DMS153 (cell line): ENCODE results near the gene SIRT6.
"Not testable (repeated sequence)": the region's sequence is repeated elsewhere in the genome, so short reads cannot be mapped to it uniquely, and the experiment has no call there.

Experiments used
- DNase-seq: peaks from one replicate; lab custom pipeline; 2025; lab: John Stamatoyannopoulos, UW

Gene SIRT6

DNA sequence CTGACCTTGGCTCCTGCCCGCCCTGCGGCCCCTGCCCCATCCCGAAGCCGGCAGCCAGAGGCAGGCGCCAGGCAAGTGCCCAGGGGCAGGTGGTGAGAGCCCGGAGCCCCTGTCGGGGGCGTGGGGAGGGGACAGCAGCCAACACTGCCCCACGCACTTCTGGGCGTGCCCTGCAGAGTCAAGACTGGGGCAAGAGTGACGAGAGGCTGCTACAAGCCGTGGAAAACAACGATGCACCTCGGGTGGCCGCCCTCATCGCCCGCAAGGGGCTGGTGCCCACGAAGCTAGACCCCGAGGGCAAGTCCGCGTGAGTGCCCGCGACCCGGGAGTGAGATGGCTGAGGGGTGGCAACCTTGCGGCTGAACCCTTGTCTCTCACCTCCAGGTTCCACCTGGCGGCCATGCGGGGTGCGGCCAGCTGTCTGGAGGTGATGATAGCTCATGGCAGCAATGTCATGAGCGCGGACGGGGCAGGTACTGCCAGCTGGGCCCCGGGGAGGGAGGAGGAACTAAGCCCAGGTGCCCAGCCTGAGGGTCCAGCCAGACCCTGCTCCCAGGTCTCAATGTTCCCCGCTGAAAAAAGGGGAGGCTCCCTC is 17.4 kb upstream of the SIRT6 start:
- peak; percentile 16 for DNase-seq

DNA sequence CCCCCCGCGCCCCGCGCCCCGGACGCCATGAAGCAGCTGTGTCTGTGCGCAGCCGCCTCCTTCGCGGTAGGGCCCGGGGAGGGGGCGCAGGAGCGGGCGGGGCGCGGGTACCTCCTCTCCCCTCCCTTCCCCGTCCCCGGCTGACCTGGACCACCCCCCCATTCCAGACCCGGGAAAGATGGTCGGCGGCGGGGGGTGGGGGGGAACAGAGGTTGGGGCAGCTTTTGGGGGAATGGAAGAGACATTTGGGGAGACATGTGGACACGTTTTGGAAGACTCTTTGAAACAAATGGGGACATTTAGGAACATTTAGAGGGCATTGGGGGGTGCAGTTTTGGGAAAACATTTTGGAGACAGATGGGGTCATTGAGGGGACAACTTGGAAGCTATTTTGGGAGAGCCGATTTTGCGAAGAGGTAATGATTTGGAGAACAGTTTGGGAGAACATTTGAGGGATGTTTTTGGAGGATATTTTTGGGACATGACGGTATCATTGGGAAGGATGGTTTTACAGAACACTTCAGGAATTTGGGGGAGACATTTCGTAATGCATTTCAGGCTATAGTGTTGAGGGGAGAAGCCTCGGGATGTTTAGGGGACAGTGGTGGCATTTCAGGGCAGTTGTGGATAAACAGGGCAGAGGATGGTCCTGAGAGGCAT is 16.2 kb upstream of the SIRT6 start:
- no peak for DNase-seq

DNA sequence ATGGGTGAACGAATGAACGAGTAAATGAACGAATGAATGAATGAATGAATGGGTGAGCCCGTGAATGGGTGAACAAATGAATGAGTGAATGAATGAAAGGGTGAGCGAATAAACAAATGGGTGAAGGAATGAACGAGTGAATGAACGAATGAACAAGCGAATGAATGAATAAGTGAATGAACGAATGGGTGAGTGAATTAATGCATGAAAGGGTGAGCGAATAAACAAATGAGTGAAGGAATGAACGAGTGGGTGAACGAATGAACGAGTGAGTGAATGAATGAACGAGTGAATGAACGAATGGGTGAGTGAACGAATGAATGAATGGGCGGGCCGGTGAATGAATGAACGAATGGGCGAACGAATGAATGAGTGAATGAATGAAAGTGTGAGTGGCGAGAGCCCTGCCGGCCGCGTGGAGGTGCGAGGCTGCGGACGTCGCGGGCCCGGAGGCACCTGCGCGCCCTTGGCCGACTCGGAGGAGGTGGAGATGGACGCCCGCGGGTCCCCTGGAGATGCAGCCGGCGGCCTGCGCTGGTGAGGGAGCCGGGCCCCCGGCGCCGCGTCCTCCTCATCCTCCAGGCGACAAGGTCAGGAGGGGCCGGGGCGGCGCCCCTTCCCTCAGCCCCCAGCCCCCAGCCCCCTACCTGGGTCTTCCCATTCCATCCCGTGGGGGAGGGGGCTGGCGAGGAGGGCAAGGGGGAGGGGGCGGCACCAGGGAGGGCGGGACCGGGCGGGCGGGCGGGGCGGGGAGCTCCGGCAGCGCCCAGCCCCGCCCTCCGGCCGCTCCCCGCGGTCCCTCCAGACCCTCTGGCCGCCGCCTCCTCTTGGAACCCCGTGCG is 15.5 kb upstream of the SIRT6 start:
- DNase-seq, result no peak

DNA sequence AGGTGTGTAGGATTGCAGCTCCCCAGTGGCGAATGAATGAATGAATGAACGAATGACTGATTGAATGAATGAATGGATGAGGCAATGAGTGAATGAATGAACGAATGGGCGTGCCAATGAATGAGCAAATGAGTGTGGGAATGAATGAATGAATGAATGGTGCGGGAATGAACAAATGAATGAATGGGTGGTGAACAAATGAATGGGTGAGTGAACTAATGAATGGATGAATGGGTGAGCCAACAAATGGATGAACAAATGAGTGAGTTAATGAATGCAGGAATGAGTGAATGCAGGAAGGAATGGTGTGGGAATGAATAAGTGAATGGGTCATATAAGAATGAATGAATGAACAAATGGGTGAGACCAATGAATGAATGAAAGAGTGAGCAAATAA is 14.9 kb upstream of the SIRT6 start:
- DNase-seq, result no peak

- DNase-seq, result no peak
Measured at GRCh38 chr19:4196587-4197148, 14.3 kb upstream of the SIRT6 start.

DNA sequence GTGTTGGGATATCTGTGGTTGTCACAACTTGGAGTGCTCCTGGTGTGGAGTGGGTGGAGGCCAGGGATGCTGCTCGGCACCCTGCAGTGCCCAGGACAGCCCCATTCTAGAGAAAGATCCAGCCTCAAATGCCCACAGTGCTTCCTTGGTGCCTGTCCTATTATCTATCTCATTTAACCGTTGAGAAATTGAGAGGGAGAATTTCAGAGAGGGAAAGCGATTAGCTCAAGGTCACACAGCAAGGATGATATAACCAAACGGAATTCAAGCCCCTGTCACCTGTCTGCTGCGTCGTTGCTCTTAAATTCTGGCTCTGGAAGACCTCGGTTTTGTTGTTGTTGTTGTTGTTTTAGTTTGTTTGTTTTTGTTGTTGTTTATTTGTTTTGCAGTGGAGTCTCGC is 13.6 kb upstream of the SIRT6 start:
- no peak for DNase-seq

- no peak for DNase-seq
Measured at GRCh38 chr19:4194353-4194752, 12.0 kb upstream of the SIRT6 start.

DNA sequence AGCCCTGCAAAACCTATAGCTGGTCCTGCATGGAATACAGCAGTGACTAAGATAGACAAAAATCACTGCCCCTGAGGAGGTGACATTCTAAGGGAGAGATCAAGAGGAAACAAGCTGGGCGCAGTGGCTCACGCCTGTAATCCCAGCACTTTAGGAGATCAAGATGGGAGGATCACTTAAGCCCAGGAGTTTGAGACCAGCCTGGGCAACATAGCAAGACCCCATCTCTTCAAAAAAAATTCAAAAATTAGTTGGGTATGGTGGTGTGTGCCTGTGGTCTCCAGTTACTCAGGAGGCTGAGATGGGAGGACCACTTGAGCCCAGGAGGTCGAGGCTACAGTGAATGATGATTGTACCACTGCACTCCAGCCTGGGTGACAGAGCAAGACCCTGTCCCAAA is 10.2 kb upstream of the SIRT6 start:
- DNase-seq, result not testable (repeated sequence)

- DNase-seq, result no peak
Measured at GRCh38 chr19:4189641-4190040, 7.3 kb upstream of the SIRT6 start.

GRCh38 chr19:4187313-4188122 is 5.2 kb upstream of the SIRT6 start:
- DNase-seq, result no peak

DNA sequence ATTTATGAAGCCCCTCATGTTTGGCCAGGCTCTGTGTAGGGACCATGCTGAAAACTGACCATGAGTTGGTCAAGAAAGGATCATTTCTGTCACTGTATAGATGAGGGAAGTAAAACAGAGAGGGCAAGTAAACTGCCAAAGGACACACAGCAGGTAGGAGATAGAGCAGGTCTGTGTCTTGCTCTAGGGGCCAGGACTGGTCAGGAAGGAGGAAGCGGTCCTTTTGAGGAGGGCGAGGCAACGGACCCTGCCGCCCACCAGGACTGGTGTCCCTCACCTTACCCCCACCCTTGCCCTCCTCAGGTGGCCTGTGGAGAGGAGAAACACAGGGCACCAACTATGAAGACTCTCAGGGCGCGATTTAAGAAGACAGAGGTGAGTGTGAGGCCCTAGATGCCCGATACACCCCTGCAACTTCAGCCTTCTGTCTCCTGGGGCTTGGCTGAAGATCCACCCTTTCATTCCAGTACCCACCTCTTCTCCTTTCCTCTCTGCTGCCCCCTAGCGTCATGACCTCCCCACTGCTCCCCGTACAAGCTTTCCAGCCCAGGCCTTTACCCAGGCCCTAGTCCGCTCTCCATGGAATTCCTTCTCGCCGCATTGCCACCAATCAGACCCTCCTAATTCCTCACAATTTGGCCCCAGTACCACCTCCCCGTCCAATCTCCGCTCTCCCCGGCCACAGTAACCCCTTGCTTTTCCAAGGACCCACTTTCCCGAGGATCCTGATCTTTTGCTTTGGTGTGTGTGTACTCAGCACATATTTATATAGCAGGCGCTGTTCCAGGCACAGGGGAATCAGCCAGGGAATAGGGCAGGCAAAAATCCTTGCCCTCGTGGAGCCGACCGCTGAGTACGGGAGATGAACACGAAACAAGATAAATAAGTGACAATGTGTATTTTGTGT is 4.0 kb upstream of the SIRT6 start:
- peak; percentile 27 for DNase-seq

- DNase-seq, result no peak
Measured at GRCh38 chr19:4185413-4186086, 3.2 kb upstream of the SIRT6 start.

DNA sequence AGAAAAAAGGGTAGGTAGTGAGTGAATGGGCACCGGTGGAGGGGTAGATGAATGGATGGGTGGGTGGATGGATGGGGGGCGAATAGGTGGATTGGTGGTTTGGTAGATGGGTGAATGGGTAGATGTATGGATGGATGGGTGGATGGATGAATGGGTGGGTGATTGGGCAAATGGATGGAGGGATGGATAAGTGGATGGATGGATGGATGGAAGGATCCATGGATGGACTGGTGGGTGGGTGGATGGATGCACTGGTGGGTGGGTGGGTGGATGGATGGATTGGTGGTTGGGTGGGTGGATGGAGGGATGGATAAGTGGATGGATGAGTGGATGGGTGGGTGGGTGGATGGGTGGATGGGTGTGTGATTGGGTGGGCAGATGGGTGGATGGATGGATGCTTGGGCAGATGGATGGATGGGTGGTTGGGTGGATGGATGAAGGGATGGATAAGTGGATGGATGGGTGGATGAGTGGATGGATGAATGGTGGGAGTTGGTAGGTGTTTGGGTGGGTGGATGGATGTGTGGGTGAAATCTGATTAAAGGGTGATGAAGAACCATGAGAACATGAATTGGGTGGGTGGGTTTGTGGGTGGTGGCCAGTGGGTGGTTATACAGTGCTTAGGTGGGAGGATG is 2.5 kb upstream of the SIRT6 start:
- no peak for DNase-seq

GRCh38 chr19:4183967-4184717 is 1.8 kb upstream of the SIRT6 start:
- DNase-seq, result peak; percentile 39

DNA sequence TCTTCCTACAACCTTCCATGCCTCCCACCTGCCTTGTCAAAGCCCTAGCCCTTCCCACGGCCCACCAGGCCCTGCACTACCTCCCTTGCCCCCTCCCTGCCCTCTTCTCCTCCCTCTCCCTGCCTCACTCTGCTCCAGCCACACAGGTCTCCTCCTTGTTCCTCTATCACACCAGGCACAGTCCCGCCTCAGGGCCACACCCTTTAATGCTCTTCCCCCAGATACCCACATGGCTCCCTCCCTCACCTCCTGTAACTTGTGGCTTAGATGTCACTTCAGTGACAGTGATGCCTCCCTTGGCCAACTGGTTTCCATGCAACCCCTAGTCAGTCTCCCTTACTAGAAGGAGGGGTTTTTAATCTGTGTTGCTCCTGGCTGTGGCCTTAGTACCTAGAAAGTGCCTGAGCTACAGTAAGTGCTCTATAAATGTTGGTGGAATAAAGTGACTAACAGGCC is 1.3 kb downstream of the SIRT6 start:
- DNase-seq, result no peak

DNA sequence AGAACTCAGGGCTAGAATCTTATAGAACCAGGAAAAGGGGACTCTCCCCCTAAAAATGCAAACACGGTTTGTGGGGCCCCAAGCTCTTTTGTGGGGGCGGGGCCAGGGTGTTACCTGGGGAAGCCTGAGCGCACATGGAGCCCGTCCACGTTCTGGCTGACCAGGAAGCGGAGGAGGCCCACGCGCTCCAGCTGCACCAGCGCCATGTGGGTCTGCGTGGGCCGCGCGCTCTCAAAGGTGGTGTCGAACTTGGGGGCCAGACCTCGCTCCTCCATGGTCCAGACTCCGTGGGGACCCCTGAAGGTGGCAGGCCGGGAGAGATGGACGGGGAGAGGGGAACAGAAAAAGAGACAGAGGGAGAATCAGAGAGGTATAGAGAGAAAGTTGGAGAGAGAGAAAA is 3.4 kb downstream of the SIRT6 start:
- no peak for DNase-seq

- DNase-seq, result no peak
Measured at GRCh38 chr19:4177146-4177545, 5.2 kb downstream of the SIRT6 start.

DNA sequence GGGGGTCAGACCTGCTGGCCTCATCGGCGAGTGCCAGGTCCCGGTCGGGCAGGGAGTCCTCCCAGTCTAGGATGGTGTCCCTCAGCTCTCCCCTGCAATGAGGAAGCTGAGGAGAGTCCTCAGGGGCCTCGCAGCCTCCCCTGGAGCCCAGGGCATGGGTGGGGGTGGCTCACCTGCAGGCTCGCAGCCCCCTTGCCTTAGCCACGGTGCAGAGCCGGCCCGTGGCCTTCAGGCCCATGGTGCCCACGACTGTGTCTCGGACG is 6.8 kb downstream of the SIRT6 start:
- no peak for DNase-seq

DNA sequence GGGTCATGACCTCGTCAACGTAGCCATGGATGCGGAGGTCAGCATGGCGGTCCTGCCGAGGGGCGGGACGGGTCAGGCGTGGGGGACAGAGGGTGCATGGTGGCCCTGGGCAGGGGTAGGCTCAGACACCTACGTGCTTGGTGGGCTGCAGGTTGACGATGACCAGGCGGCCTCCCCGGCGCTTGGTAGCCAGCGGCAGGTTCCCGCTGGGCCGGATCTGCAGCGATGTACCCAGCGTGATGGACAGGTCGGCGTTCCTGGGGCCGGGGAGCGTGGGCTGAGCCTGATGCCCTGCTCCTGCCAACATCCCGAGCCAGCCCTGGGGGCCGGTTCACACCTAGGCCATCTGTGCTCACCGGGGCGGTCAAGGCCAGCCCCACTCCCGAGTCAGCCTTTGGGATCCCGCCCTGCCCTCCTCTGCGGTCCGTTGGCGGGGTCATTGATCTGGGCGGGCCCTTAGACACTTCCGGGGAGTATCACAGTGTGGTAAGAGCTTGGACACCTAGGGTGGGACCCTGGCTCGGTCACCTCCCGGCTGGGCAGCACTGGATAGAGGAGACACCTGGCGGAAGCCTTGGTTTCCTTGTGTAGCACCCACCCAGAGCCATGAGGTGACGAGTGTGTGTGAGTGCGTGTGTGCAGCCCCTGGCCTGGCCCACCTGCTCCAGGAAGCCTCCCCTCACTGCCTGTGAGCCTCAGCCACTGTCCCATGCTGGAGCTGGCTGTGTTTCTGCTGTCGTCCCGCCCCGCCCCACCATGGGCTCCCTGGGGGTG is 7.3 kb downstream of the SIRT6 start:
- DNase-seq, result no peak
